PC-3 (cell line): ENCODE data around the gene MAPRE3.

Experiments used
- CTCF ChIP-seq: fragments of 300-600 bp; sonication (generic); conservative IDR thresholded peaks from 2 replicates; pipeline ENCODE4 v1.5.1; 2017; ENCODE audit warnings: antibody characterized with exemption, low read depth, mild to moderate bottlenecking, low read length
- EZH2 ChIP-seq: fragments of 300-600 bp; sonication (generic); IDR thresholded peaks from one replicate; pipeline ENCODE4 v1.6.1; 2017; ENCODE audit warnings: antibody characterized with exemption, mild to moderate bottlenecking, low read length; ENCODE audit not compliant: unreplicated experiment

GRCh38 chr2:27057184-27057583 lies 86.7 kb downstream of the MAPRE3 start:
- TF ChIP-seq CTCF (no peak), EZH2 (no peak)
